Measurements from ENCODE around the gene KCTD2.
"Not testable (repeated sequence)": the region's sequence is repeated elsewhere in the genome, so short reads cannot be mapped to it uniquely, and the experiment has no call there.

The KCTD2 gene

DNA sequence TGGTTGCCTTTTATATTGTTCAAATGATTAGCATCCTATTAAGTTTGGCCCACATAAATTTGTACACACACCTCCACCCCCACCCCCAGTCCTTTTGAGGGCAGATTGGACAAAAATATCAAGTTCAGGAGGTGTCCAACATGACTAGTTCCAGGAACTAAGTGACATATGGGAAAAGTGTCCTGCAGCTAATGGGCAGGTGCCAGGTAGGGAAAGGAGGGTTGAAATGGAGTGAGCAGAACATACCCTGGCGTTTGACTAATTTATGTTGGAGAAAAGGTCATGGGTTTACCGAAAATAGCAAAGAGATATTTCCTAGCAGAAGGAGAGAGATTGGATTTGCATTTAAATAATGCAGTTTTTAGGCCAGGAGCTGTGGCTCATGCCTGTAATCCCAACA lies 4.9 kb downstream of the KCTD2 start:
- DNase-seq, result no peak

DNA sequence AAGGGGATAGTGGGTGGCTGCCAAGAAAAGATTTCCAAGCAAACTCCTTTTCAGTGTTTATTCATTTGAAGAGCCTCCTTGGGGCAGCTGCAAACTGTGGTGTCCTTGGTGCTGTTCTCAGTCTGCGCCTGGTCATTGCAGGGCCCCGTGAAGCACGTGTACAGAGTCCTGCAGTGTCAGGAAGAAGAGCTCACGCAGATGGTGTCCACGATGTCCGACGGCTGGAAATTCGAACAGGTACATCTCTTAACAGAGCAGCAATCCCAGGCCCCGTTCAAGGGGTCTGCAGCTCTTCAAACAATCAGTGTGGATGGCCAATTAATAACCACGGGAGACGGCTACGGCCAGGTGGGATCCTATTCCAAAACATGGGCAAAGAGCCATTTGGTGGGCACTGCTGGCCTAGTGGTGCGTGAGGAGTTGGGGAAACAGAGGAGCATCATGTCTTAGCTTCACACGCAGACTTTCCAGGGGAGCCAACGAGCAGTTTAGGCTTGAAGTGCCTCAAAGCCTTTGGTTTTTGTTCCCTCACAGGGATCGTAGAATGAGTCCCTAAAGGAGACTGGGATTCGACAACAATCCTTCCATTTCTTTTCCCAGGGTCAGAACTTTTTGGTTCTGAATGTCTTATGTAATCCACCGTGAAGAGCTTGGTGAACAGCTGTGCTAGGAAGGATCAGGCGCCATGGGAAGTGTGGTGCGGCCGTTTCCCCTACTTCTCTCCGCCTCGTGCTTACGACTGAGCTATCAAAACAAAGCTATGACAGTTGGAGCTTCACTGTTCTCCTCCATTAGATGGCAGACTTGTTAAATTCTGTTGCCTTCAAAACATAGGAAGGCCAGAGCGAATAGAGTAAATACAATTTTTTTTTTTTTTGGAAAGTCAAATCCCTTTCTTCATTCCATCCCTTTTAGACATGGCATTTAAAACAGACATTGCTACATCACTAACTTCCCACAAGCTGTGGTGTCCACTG lies 12.6 kb downstream of the KCTD2 start:
- no peak for DNase-seq

DNA sequence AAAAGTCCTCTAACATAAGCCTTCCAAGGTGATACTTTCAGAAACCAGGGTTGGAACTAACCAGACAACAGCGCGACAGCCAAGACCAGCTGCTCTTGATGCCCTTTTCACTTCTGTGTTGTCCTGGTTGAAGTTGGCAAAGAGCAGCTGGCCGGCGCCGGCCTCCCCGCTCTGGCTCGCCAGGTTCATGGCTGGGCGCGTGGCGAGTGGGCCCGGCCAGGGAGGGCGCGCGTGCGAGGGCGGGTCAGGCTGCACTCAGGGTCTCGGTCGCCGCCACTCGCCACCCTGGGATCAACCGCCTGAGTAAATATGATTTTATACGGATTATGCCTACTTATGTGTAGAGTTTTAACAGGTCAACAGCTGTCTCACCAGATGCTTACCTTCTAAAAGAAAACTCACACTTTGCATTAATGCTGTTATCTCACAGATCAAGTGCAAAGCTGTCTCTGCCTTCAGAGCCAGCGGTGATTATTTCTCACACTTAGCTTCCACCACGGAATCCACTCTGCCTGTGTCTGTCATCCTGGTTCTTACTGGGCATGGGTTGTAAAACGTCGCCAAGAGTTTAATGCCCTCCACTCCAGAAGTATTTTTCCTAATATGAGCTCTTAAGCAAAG lies 13.5 kb downstream of the KCTD2 start:
- DNase-seq, result no peak

DNA sequence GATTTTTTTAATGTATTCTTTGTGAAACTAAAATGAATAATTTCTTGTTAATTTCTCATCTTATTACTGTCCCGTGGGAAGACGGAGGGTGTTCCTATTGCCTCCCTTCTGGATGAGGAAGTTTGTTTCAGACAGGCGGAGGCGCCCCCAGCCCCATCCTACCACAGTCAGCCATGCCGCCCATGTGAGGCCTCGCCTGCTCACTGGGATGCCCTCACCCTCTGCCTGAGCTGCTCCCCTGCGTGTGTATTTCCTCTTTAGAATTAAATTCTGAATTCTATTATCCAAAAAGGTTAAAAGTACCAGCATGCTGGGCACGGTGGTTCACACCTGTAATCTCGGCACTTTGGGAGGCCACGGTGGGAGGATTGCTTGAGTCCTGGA lies 14.0 kb downstream of the KCTD2 start:
- DNase-seq, result no peak

DNA sequence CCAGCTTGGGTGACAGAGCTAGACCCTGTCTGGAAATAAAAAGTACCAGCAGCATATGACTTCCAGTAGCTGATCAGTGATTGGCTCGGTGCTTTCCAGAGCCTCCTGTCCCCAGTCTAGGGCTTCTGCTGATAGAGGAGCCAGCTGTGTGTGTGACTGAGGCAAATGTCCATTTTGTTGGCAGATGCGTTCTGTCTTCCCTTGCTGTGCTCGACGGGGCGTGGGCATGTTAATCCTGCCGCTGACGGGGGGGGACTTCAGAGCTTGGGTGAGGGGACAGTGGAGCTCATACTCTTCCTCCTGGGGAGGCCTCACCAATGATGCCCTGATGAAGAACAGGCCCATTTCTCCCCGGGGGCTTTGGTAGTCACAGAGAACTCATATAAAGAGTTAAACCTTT lies 14.6 kb downstream of the KCTD2 start:
- DNase-seq, result no peak

DNA sequence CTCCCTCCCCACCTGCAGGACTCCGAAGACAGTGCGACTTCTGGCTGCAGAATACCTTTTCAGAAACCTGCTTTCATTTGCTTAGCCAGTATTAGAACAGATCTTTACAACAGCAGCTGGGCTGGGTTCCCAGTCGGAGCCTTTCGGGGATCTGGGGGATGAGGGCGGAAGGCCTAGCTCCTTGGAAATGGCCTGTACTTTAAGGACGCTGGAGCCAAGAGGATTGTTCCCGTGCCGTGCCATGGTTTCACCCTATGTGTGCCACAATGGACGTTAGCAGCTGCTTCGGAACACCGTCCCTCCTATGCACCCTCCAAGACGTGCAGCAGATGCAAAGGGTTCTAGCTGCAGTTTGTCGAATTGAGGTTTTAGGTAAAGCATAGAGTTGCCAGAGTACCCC lies 16.2 kb downstream of the KCTD2 start:
- DNase-seq, result no peak

DNA sequence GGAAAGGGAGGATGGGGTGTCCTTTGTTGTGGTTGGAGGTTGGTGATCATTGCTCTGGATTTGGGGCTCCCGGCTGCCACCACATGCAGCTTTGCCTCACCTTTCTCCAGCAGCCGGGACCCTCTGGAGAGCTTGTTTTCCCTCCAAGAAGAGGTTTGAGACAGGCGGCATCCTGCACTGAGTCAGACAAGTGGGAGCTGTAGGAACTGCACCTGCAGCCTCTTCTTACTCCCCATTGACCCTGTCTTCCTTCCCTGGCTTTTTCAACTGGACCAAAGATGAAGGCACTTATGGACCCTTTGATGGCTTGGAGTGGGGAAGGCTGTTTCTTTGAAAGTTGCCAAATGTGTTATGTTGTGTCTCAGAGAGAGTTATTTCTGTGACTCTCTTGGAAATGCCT lies 16.6 kb downstream of the KCTD2 start:
- no peak for DNase-seq

DNA sequence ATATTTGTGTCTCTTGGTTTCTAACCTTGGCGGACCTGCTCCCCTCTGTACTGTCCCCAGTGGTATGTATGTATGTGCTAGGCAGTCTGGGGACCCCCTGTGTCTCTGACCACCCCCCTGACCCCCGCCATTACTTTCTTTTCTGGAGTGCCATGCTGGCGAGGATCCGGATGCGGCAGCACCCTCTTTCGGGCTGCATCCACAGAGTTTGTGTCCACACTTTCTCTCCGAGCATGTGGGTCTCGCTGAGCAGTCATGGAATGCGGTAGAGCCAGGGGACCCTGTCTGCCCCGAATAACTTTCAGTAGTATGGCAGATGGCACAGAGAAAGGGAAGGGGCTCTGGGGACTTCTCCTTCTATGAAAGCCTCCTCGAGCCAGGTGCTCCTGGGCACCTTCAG lies 17.0 kb downstream of the KCTD2 start:
- no peak for DNase-seq

DNA sequence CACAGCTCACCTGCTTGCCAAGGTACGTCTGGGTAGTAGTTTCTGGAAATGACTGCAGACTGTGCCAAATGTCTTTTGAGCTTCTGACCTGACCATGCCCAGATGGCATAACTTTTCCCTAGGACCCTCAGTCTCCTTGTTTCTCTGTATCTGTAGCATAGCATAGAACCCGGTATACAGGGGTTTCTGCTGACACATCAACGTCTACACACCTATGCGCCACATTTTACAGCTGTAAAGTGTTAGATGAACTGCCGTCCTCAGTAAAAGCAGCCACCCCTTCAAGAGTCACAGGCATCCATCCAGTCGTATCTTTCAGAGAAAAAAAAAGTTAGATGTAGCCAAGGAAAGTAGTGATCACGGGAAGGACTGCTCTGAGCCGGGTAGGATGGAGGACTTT lies 17.4 kb downstream of the KCTD2 start:
- DNase-seq, result no peak

DNA sequence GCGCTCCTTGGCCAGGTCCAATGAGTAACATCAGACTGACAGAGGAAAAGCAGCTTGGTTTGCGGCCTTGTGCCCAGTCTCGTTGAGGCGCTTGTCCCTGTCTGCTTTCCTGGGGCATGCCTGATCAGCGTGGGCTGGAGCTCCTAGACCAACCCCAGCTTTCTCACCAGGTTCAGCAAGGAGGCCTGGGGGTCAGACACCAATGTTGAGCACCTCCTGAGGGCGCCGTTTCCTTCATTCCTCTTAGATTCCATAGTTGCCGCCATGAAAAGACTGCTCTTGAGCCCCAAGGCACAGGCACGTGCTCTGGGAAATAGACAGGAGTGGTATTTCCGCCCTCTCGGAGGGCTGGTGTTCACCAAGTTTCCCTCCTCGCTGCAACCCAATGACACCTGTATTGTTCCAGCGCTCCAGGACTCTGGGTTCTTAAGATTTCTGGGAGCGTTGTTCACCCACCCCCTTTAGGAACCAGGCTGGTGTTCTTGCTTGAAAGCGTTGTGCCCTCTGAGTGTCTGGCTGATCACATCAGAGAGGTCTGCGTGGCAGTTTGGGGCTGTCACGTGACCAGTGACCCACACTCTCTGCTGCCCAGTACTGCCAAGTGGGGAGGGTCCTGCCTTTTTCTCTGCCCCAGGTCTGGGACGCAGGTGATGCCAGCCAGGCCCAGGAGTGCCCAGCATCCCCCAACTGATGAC lies 18.0 kb downstream of the KCTD2 start:
- DNase-seq, result no peak

DNA sequence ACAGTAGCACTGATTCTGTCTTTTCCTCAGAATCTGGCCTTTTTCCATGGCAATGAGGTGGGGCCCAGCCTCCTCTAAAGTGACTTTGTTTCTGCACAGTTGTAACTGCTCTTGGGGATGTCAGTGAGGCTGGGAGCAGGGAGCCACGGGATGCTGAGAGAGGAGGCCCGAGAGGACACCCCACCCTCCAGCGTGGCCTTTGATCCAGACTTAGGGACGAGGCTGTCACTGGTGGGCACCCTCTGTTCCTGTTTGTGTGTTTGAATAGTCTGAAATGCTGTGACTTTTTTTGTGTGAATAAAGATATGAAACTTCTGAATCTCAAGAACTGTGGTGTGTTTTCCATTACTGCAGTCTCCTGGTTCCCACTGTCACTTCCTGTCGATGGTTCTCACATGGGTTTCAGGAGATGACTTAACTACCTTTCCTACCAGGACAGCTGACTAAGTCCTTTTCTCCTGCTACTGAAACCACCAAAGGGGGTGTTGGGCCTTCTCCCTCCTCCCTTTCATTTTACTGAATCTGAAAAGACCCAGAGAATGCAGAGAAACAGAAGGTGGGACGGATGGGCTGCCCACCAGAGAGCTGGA lies 18.6 kb downstream of the KCTD2 start:
- no peak for DNase-seq

DNA sequence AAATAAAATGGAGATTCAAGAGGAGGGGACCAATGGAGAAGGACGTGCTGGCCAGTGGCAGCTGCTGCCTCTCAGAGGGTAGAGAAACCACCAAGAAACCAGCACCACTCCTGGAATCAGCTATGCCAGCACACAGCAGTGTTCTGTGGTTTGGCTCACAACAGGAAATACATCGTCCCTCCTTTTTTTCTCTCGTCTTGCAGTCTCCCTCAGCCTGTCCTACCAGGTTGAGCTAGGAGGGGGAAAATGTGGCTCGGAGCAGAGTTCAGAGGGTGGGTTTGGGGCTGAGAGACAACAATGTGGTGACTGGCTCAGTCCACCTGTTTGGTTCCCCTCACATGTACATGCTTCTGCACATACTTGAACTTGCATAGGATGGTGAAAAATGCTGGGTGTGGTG lies 20.8 kb downstream of the KCTD2 start:
- DNase-seq, result no peak

DNA sequence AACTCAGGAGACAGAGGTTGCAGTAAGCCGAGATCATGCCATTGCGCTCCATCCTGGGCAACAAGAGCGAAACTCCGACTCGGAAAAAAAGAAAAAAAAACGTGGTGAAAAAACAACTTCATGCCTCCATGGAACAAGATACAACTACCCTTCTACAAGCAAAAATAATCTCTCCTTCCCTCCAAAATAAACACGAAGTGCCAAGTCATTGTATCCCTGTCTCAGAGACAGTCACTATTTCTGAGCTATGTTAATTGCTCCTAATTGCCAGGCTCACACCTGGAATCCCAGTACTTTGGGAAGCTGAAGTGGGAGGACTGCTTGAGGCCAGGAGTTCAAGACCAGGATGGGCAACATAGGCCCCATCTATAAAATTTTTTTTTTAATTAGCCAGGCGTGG lies 21.7 kb downstream of the KCTD2 start:
- no peak for DNase-seq

DNA sequence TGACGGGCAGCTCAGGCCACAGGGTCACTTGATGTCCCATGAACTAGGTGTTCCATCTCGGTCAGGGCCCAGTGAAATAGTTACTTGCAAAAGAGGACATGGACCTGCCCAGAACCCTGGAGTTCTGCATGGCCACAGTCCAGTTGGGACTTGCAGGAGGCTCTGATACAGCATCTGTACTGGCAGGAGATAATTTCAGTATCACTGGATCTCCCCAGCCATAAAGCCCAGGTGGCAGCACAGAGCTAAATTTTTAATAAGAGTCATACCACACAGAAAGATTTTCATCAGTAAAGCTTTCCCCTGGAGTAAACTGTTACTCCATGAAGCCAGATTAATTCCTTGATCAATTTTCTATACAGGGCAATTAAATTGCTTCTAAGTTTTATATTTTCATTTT lies 22.8 kb downstream of the KCTD2 start:
- no peak for DNase-seq

DNA sequence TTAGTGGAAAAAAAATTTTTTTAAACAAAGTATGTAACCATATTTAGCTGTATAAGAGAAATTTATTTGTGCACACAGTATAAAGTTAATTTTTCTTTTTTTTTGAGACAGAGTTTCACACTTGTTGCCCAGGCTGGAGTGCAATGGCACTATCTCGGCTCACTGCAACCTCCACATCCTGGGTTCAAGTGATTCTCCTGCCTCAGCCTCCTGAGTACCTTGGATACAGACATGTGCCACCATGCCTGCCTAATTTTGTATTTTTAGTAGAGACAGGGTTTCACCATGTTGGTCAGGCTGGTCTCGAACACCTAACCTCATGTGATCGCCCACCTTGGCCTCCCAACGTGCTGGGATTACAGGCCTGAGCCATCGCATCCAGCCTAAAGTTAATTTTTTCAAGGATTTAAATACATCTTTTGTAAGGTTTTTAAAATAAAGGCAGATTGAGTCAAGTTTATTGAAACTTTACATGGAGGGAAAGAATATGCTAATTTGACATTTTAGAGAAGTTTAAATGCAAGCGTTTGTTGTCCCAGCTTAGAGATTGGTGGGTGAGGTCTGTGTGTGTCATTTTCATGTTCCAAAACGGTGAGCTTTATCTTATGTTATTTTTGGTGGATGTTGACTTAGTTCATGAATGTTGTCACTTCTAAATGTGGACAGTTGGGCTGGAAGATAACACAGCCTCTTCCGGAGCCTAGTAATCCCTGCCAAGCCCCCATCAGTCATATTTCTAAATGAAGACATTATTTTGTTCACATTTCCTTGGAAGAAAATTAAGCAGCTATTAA lies 24.6 kb downstream of the KCTD2 start:
- not testable (repeated sequence) for DNase-seq

DNA sequence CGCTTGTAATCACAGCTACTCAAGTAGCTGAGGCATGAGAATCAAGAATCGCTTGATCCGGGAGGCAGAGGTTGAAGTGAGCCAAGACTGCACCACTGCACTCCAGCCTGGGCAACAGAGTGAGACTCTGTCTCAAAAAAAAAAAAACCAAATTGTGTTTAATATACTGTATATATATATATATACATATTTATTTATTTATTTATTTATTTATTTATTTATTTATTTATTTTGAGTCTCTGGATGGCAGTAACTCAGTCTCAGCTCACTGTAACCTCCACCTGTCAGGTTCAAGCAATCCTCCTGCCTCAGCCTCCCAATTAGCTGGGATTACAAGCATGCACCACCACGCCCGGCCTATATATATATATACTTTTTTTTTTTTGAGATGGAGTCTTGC lies 25.9 kb downstream of the KCTD2 start:
- not testable (repeated sequence) for DNase-seq

DNA sequence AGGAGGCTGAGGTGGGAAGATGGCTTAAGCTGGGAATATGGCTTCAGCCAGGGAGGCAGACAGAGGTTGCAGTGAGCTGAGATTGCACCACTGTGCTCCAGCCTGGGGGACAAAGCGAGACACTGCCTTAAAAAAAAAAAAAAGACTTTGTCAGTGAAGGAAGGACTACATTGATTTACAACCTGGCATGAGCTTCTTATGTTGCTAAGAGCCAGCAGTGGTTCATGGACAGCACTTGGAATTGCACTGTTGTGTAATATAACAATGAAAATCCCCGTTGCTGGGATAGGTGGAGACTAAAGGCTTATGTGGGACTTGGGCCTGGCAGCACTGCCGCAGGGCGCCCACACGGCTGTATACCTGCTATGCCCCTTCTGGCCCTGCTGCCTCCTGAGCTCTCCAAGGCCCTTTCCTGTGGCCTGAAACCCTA lies 26.6 kb downstream of the KCTD2 start:
- DNase-seq, result no peak

DNA sequence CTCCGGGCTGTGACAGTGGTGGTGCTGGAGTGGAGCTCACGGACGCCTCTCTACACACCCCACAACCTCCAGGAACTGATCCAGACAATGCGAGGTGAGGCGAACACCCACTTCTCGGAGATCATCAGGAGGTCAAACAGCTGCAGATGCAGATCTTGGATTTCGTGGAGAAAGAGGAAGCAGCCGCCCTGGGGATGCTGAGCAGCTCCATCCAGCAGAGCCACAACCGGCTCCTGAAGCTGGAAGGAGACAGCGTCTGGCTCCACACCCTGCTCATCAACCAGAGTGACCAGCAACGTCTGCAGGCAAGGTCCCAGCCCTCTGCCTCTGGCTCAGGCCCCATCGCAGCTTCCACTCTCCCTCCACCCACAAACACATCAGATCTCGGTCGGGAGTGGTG lies 27.5 kb downstream of the KCTD2 start:
- DNase-seq, result no peak

DNA sequence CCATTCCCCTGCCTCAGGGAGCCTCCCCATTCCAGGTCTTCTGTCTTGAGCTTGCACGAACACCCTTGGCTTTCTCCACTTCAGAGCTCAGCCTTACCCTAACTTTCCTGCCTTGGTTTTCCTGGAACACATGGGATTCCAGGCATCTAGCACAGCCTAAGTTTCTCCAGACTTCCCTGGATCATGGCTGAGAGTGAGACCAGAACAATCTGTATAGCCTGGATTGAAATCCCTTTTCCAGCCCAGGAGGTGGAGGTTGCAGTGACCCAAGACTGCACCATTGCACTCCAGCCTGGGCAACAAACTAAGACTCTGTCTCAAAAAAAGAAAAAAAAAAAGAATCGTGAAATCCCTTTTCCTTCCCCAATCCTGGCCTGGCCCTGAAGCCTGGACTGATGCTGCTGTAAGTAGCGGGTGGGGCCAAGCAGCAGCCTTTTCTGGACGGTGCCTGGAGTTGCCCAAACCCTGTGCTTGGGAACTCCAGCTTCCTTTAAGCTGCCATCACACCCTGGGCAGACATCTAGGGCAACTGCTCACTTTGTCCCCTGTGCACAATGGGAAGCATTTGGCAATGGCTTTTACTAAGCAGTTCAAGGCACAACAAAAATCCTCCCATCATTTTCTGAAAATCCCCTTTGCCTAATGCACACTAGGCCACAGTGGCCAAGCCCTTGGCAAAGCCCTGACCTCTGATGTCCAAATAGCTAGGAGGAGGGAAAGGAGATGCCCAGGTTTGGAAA lies 28.7 kb downstream of the KCTD2 start:
- no peak for DNase-seq

DNA sequence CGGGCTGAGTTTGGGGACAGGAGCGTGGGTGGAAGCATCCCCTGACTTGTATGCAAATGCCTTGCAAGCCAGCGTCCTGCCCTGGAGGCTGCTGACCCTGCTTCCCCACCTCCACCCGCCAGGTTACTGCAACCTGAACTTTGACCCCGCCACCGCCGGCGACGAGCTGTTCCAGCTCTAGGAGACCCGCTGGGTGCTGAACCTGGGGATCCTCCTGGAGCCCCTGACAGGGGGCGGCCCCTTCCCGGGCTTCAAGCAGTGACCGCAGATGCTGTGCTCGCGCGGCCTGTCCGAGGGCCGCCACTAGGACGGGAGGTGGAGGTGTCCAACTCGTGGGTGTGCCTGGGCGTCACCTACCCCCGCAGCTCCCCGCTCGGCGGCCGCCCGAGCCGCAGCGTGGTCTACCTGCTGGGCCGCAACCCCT lies 30.1 kb downstream of the KCTD2 start:
- DNase-seq, result no peak

DNA sequence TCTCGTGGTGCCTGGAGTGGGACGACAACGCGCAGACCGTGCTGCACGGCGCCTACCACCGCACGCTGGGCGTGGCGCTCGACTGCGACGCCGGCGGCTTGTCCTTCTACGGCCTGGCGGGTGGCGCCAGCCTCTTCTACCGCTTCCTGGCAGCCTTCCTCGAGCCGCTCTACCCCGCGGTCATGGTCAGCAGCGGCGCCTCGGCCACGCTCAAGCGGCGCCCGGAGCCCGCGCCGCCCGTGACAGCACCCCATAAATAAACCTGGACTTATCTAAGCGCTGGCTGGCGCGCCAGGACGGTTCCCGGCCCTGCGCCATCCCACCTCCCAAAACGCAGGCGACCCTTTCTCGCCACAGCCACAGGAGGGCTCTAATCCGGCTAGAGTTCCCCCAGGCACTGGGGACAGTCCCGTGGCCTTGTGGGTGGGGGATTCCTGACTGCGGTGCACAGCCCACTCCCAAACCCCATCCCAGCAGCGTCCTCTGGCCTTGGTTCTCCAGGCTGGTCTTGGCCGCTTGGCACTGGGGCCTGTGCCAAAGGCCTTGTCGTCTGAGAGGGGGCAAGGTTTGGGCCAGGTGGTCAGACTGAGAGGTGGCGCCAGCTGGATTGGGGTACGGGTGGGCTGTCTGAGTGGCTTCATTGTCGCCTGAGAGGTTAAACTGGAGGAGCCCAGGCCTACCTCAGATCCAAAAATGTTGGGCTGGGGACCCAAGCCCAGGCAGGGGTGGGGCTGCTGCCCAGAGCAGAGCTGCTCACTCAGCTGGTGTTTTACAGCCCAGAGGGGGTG lies 30.7 kb downstream of the KCTD2 start:
- DNase-seq, result no peak
